Vagina (tissue), 2 donors: Measurements from ENCODE around the gene MTA1. TPM values are rescaled to one million over a fixed set of nuclear protein-coding genes. Genes with fewer than 3 reads are reported as not detected.

Experiments used
- DNase-seq, 2 donors: peaks; one replicate each; pipeline ENCODE4 v3.0.0-alpha.2; 2017; ENCODE audit errors: extremely low spot score in 2 of 2
- H3K27ac ChIP-seq: fragments of 200-600 bp; sonication (generic); one replicate; pipeline ENCODE4 v1.5.1; 2019
- H3K27me3 ChIP-seq: fragments of 200-600 bp; sonication (generic); one replicate; pipeline ENCODE4 v1.5.1; 2019
- H3K36me3 ChIP-seq, 2 donors: fragments of 200-600 bp; sonication (generic); one replicate each; pipeline ENCODE4 v1.5.1; 2017 to 2019
- H3K4me1 ChIP-seq: fragments of 200-600 bp; sonication (generic); one replicate; pipeline ENCODE4 v1.5.1; 2019
- H3K4me3 ChIP-seq, 2 donors: fragments of 200-600 bp; sonication (generic); 1 replicate in 1 of 2; 2 replicates in 1 of 2; pipeline ENCODE4 v1.5.1; 2016 to 2019
- H3K9me3 ChIP-seq: fragments of 200-600 bp; sonication (generic); one replicate; pipeline ENCODE4 v1.5.1; 2019
- POLR2A ChIP-seq, 2 donors: fragments of 450-650 bp; IDR thresholded peaks; one replicate each; pipeline ENCODE4 v1.6.1; 2017; ENCODE audit warnings: antibody characterized with exemption in 2 of 2, mild to moderate bottlenecking in 2 of 2, moderate library complexity in 2 of 2
- POLR2AphosphoS5 ChIP-seq, 2 donors: sonication (generic); formaldehyde crosslinking; IDR thresholded peaks; one replicate each; pipeline ENCODE4 v1.9.0; 2017; ENCODE audit warnings: antibody characterized with exemption in 2 of 2, mild to moderate bottlenecking in 2 of 2, low read depth in 1 of 2; ENCODE audit not compliant: insufficient read depth in 1 of 2
- intact Hi-C: fragments of 100-400 bp; cut with DNase I; formaldehyde crosslinking; loops from one replicate; pipeline ENCODE4 v1.15.1; 2023
- total RNA-seq: library from RNA; depleted of rRNA; stranded (reverse); fragments of >200 nt; gene quantifications from one replicate; pipeline ENCODE4 v1.2.3, GENCODE V29; 2016
- TF ChIP-seq, protein P1 (sequence below), 3 experiments: fragments of 450-650 bp in 2 of 3; fragments of 200-600 bp in 1 of 3; sonication (generic) in 1 of 3; IDR thresholded peaks; one replicate each; pipeline ENCODE4 v1.5.1; 2017 to 2019; ENCODE audit warnings: antibody characterized with exemption in 3 of 3, mild to moderate bottlenecking in 2 of 3, moderate library complexity in 2 of 3

MTA1 gene
- total RNA-seq, 1 donor from 2014 or later, result 82.7 TPM

GRCh38 chr14:105473033-105473676, 53.5 kb downstream of the MTA1 start:
- Histone ChIP-seq H3K36me3 (peaks cover 0 to 7% of the 10 kb centered on the region in 2 donors), H3K9me3 (no peaks in the 10 kb centered on the region), H3K27ac (peak overlapping the region; percentile 56), H3K4me1 (peaks cover 70% of the 10 kb centered on the region), H3K4me3 (peak overlapping the region; percentile 69 to 93), H3K27me3 (peaks cover 4% of the 10 kb centered on the region)
- DNase-seq, result no peak
- intact Hi-C loops, result no loop called here
- no peak for TF ChIP-seq POLR2A (IDR thresholded peaks at IDR 0.05)
- no peak for TF ChIP-seq POLR2AphosphoS5 (IDR thresholded peaks at IDR 0.05; ENCODE audit: insufficient read depth in 1 of 2, low read depth in 1 of 2)
- TF ChIP-seq, protein P1, sequence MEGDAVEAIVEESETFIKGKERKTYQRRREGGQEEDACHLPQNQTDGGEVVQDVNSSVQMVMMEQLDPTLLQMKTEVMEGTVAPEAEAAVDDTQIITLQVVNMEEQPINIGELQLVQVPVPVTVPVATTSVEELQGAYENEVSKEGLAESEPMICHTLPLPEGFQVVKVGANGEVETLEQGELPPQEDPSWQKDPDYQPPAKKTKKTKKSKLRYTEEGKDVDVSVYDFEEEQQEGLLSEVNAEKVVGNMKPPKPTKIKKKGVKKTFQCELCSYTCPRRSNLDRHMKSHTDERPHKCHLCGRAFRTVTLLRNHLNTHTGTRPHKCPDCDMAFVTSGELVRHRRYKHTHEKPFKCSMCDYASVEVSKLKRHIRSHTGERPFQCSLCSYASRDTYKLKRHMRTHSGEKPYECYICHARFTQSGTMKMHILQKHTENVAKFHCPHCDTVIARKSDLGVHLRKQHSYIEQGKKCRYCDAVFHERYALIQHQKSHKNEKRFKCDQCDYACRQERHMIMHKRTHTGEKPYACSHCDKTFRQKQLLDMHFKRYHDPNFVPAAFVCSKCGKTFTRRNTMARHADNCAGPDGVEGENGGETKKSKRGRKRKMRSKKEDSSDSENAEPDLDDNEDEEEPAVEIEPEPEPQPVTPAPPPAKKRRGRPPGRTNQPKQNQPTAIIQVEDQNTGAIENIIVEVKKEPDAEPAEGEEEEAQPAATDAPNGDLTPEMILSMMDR (IDR thresholded peaks at IDR 0.05), result no peak

- intact Hi-C loops, result no loop called here
- TF ChIP-seq POLR2AphosphoS5 (IDR thresholded peaks at IDR 0.05; ENCODE audit: insufficient read depth in 1 of 2, low read depth in 1 of 2), result peak in 1 of 2 donors; percentile 26
- no peak for TF ChIP-seq POLR2A (IDR thresholded peaks at IDR 0.05)
- TF ChIP-seq, protein P1 (IDR thresholded peaks at IDR 0.05), result no peak
These were observed 54.3 kb downstream of the MTA1 start for GRCh38 chr14:105473677-105474482.

GRCh38 chr14:105474483-105475268, 55.0 kb downstream of the MTA1 start, which contains the start of gene CRIP2:
Gene CRIP2, plus strand, starts transcription at chr14:105474821. Its CDS starts 42 bp downstream, at chr14:105474863.
- Histone ChIP-seq H3K4me3 (peak within 1 kb of the TSS; percentile 69 to 93), H3K9me3 (no peaks in the 10 kb centered on the region), H3K27ac (peak within 1 kb of the TSS; percentile 84), H3K27me3 (peaks cover 4% of the 10 kb centered on the region), H3K36me3 (peaks cover 0 to 5% of the 10 kb centered on the region in 2 donors), H3K4me1 (peaks cover 69% of the 10 kb centered on the region)
- intact Hi-C loops, result no loop called here
- TF ChIP-seq, protein P1 (IDR thresholded peaks at IDR 0.05), result no peak
- TF ChIP-seq POLR2A (IDR thresholded peaks at IDR 0.05) (peak in 1 of 2 donors; percentile 15), POLR2AphosphoS5 (IDR thresholded peaks at IDR 0.05; ENCODE audit: insufficient read depth in 1 of 2, low read depth in 1 of 2) (no peak)
- DNase-seq, result no peak

More at GRCh38 chr14:105473677-105474482, 54.3 kb downstream of the MTA1 start:
- Histone ChIP-seq H3K4me3 (peak overlapping the region; percentile 69 to 93), H3K9me3 (no peaks in the 10 kb centered on the region), H3K4me1 (peaks cover 68% of the 10 kb centered on the region), H3K27ac (peak overlapping the region; percentile 56), H3K27me3 (peaks cover 4% of the 10 kb centered on the region), H3K36me3 (peaks cover 0 to 7% of the 10 kb centered on the region in 2 donors)
- DNase-seq, result no peak

GRCh38 chr14:105475269-105476096, 55.9 kb downstream of the MTA1 start:
- intact Hi-C loops, result no loop called here
- Histone ChIP-seq H3K27me3 (peaks cover 4% of the 10 kb centered on the region), H3K9me3 (no peaks in the 10 kb centered on the region), H3K27ac (peak overlapping the region; percentile 84), H3K4me3 (peak overlapping the region; percentile 69 to 93), H3K36me3 (no peaks in the 10 kb centered on the region), H3K4me1 (peaks cover 77% of the 10 kb centered on the region)
- no peak for DNase-seq
- TF ChIP-seq, protein P1 (IDR thresholded peaks at IDR 0.05), result no peak
- TF ChIP-seq POLR2AphosphoS5 (IDR thresholded peaks at IDR 0.05; ENCODE audit: insufficient read depth in 1 of 2, low read depth in 1 of 2), result no peak
- no peak for TF ChIP-seq POLR2A (IDR thresholded peaks at IDR 0.05)
